H1 (cell line): ENCODE measurements around the gene SAMD15. TPM values are rescaled to one million over a fixed set of nuclear protein-coding genes. Genes with fewer than 3 reads are reported as not detected.

Experiments
- CTCF ChIA-PET: fragments of 300-600 bp; sonication (Branson Sonifier 250); formaldehyde crosslinking; loops from one replicate; lab custom pipeline; 2021; ENCODE audit not compliant: partially characterized antibody; lab: Charles Lee
- POLR2A ChIA-PET: fragments of 300-600 bp; sonication (Branson Sonifier 250); formaldehyde crosslinking; loops from one replicate; lab custom pipeline; 2021; ENCODE audit warnings: inconsistent platforms; ENCODE audit not compliant: partially characterized antibody; lab: Charles Lee
- DNase-seq, 2 experiments: peaks; one replicate each; pipeline versions ENCODE4 v3.0.0 to v3.0.0-alpha.2; 2010 to 2022; ENCODE audit warnings: low spot score in 2 of 2, low read depth in 1 of 2, mixed read lengths in 1 of 2
- FAIRE-seq: peaks from 2 replicates; lab custom pipeline; 2011; peaks lifted over from hg19 to GRCh38; lab: Jason Lieb, UNC
- H2AFZ ChIP-seq: 2 replicates; pipeline ENCODE4 v1.8.1; 2012; ENCODE audit warnings: low read length, inconsistent platforms
- H2AK5ac ChIP-seq: 2 replicates; pipeline ENCODE4 v1.6.1; 2013; ENCODE audit warnings: low read depth, low read length
- H2BK120ac ChIP-seq: replicated peaks from 2 replicates; pipeline ENCODE3; 2013; ENCODE audit warnings: low read depth, low read length, inconsistent platforms
- H2BK12ac ChIP-seq: 2 replicates; pipeline ENCODE4 v1.6.1; 2013; ENCODE audit warnings: low read depth, low read length
- H2BK15ac ChIP-seq: 2 replicates; pipeline ENCODE4 v1.6.1; 2013; ENCODE audit warnings: low read length
- H2BK20ac ChIP-seq: 2 replicates; pipeline ENCODE4 v1.6.1; 2013; ENCODE audit warnings: low read length
- H2BK5ac ChIP-seq: 2 replicates; pipeline ENCODE4 v1.6.1; 2013; ENCODE audit warnings: low read depth, low read length
- H3K14ac ChIP-seq: 2 replicates; pipeline ENCODE4 v1.6.1; 2013; ENCODE audit warnings: inconsistent platforms; ENCODE audit not compliant: insufficient read length
- H3K18ac ChIP-seq: 2 replicates; pipeline ENCODE4 v1.6.1; 2013; ENCODE audit warnings: low read length; ENCODE audit errors: extremely low read depth
- H3K23ac ChIP-seq: 2 replicates; pipeline ENCODE4 v1.6.1; 2013; ENCODE audit warnings: inconsistent platforms; ENCODE audit not compliant: insufficient read length
- H3K23me2 ChIP-seq: 2 replicates; pipeline ENCODE4 v1.6.1; 2013; ENCODE audit warnings: low read depth, low read length
- H3K27ac ChIP-seq: 2 replicates; pipeline ENCODE4 v1.6.1; 2011; ENCODE audit warnings: low read depth, low read length, inconsistent platforms
- H3K27me3 ChIP-seq, 4 experiments: replicated peaks in 1 of 4; 1 replicate in 1 of 4; 2 replicates in 3 of 4; pipeline versions ENCODE4 v1.6.1 to v1.8.1; 2011 to 2013; ENCODE audit warnings: low read length in 3 of 4, mild to moderate bottlenecking in 3 of 4, inconsistent platforms in 2 of 4, mixed read lengths in 2 of 4, moderate library complexity in 1 of 4; ENCODE audit not compliant: control insufficient read depth in 3 of 4, insufficient read depth in 3 of 4; ENCODE audit errors: extremely low read depth in 1 of 4
- H3K36me3 ChIP-seq, 4 experiments: 2 replicates each; pipeline versions ENCODE4 v1.6.1 to v1.8.1; 2011 to 2013; ENCODE audit warnings: mild to moderate bottlenecking in 4 of 4, low read length in 3 of 4, moderate library complexity in 2 of 4, control low read depth in 1 of 4, inconsistent platforms in 1 of 4; ENCODE audit not compliant: insufficient read depth in 4 of 4, control insufficient read depth in 2 of 4
- H3K4ac ChIP-seq: replicated peaks from 2 replicates; pipeline ENCODE3; 2013; ENCODE audit warnings: low read length, low read depth, mixed read lengths, inconsistent platforms; ENCODE audit not compliant: insufficient read length
- H3K4me1 ChIP-seq, 4 experiments: replicated peaks in 1 of 4; 1 replicate in 1 of 4; 2 replicates in 3 of 4; pipeline versions ENCODE4 v1.6.1 to v1.8.1; 2011 to 2013; ENCODE audit warnings: low read length in 3 of 4, inconsistent platforms in 2 of 4, mixed read lengths in 1 of 4; ENCODE audit not compliant: insufficient read depth in 4 of 4, control insufficient read depth in 3 of 4
- H3K4me2 ChIP-seq, 2 experiments: 2 replicates each; pipeline versions ENCODE4 v1.6.1 to v1.8.1; 2011 to 2013; ENCODE audit warnings: low read depth in 2 of 2, low read length in 2 of 2, control low read depth in 1 of 2, inconsistent platforms in 1 of 2, mild to moderate bottlenecking in 1 of 2; ENCODE audit not compliant: insufficient read depth in 1 of 2
- H3K4me3 ChIP-seq, 4 experiments: fragments of 200-600, 300-600 bp in 1 of 4; sonication (generic), shearing (Covaris generic), sonication (Bioruptor Twin) in 1 of 4; 2 replicates each; pipeline versions ENCODE4 v1.5.1 to v1.8.1; 2011 to 2016; ENCODE audit warnings: low read length in 4 of 4, low read depth in 3 of 4, control low read depth in 2 of 4, inconsistent platforms in 2 of 4, mild to moderate bottlenecking in 2 of 4, mixed read lengths in 1 of 4, moderate library complexity in 1 of 4; ENCODE audit not compliant: insufficient read depth in 2 of 4; ENCODE audit errors: extremely low read depth in 1 of 4
- H3K56ac ChIP-seq: replicated peaks from 2 replicates; pipeline ENCODE3; 2013; ENCODE audit warnings: low read depth, mild to moderate bottlenecking, mixed read lengths, low read length, inconsistent platforms; ENCODE audit not compliant: insufficient read length
- H3K79me1 ChIP-seq: 2 replicates; pipeline ENCODE4 v1.6.1; 2013; ENCODE audit warnings: low read depth, low read length, control low read depth
- H3K79me2 ChIP-seq, 2 experiments: 2 replicates each; pipeline versions ENCODE4 v1.6.1 to v1.8.1; 2012 to 2013; ENCODE audit warnings: low read length in 2 of 2, mild to moderate bottlenecking in 2 of 2, inconsistent platforms in 1 of 2; ENCODE audit not compliant: insufficient read depth in 2 of 2, control insufficient read depth in 1 of 2
- H3K9ac ChIP-seq, 4 experiments: replicated peaks in 1 of 4; 1 replicate in 1 of 4; 2 replicates in 3 of 4; pipeline versions ENCODE4 v1.6.1 to v1.8.1; 2011 to 2013; ENCODE audit warnings: low read depth in 3 of 4, low read length in 3 of 4, control low read depth in 2 of 4, mild to moderate bottlenecking in 2 of 4, moderate library complexity in 2 of 4, inconsistent platforms in 1 of 4; ENCODE audit errors: extremely low read depth in 1 of 4
- H3K9me3 ChIP-seq, 2 experiments: 2 replicates each; pipeline versions ENCODE4 v1.6.1 to v1.8.1; 2012 to 2013; ENCODE audit warnings: mild to moderate bottlenecking in 2 of 2, moderate library complexity in 2 of 2, control low read depth in 1 of 2, inconsistent platforms in 1 of 2, low read depth in 1 of 2, low read length in 1 of 2, mixed read lengths in 1 of 2; ENCODE audit not compliant: insufficient read depth in 2 of 2
- H4K20me1 ChIP-seq, 2 experiments: replicated peaks in 1 of 2; 2 replicates each; pipeline versions ENCODE3 to v1.8.1; 2011 to 2013; ENCODE audit warnings: inconsistent platforms in 2 of 2, low read length in 2 of 2, mild to moderate bottlenecking in 1 of 2; ENCODE audit not compliant: insufficient read depth in 2 of 2, control insufficient read depth in 1 of 2
- H4K5ac ChIP-seq: 2 replicates; pipeline ENCODE4 v1.6.1; 2013; ENCODE audit warnings: low read length, low read depth, mixed read lengths, inconsistent platforms; ENCODE audit not compliant: insufficient read length
- H4K8ac ChIP-seq: 2 replicates; pipeline ENCODE4 v1.8.0; 2013; ENCODE audit warnings: mild to moderate bottlenecking, moderate library complexity, low read length, inconsistent platforms; ENCODE audit not compliant: insufficient read depth; ENCODE audit errors: extremely low read depth
- H4K91ac ChIP-seq: replicated peaks from 2 replicates; pipeline ENCODE3; 2013; ENCODE audit warnings: low read length, mixed read lengths, inconsistent platforms; ENCODE audit not compliant: insufficient read length
- ASH2L ChIP-seq: fragments of 200-600, 300-600 bp; sonication (generic); IDR thresholded peaks from one replicate; pipeline ENCODE4 v1.7.1; 2017; ENCODE audit warnings: low read length
- CHD2 ChIP-seq: IDR thresholded peaks from 2 replicates; pipeline ENCODE4 v1.6.1; 2012; ENCODE audit warnings: low read length, improper control_type of control experiment
- EZH2 ChIP-seq: fragments of 200-600 bp; sonication (generic); IDR thresholded peaks from 2 replicates; pipeline ENCODE4 v1.7.1; 2012; ENCODE audit warnings: low read depth, mild to moderate bottlenecking, moderate library complexity, low read length, inconsistent platforms; ENCODE audit not compliant: severe bottlenecking
- JUN ChIP-seq: IDR thresholded peaks from 2 replicates; pipeline ENCODE4 v1.6.1; 2011; ENCODE audit warnings: low read depth, mild to moderate bottlenecking, improper control_type of control experiment, low read length
- KDM4A ChIP-seq: IDR thresholded peaks from one replicate; pipeline ENCODE4 v1.7.1; 2012; ENCODE audit warnings: low read depth, mild to moderate bottlenecking, moderate library complexity, low read length, inconsistent platforms; ENCODE audit not compliant: severe bottlenecking
- MAX ChIP-seq: IDR thresholded peaks from 2 replicates; pipeline ENCODE4 v1.6.1; 2012; ENCODE audit warnings: inconsistent platforms
- PHF8 ChIP-seq: fragments of 200-600 bp; sonication (generic); conservative IDR thresholded peaks from 2 replicates; pipeline ENCODE4 v1.7.1; 2012; ENCODE audit warnings: low read depth, mild to moderate bottlenecking, inconsistent platforms, low read length, moderate library complexity
- SIN3A ChIP-seq, 2 experiments: IDR thresholded peaks in 1 of 2; conservative IDR thresholded peaks in 1 of 2; 2 replicates each; pipeline ENCODE4 v1.6.1; 2011 to 2012; ENCODE audit warnings: low read length in 2 of 2, improper control_type of control experiment in 1 of 2, low read depth in 1 of 2, mild to moderate bottlenecking in 1 of 2
- TBP ChIP-seq: IDR thresholded peaks from 2 replicates; pipeline ENCODE4 v1.6.1; 2011; ENCODE audit warnings: low read depth, low read length, improper control_type of control experiment
- TCF12 ChIP-seq: IDR thresholded peaks from 2 replicates; pipeline ENCODE4 v1.6.1; 2011; ENCODE audit warnings: low read depth, mild to moderate bottlenecking, low read length
- WGBS, 2 experiments: shearing (Covaris generic) in 1 of 2; methylation state at CpG; one replicate each; pipeline versions ENCODE4 v1.1.6 to v1.1.7; 2013 to 2015; ENCODE audit warnings: low lambda C conversion rate in 2 of 2, mixed read lengths in 2 of 2, inconsistent platforms in 1 of 2, low coverage in 1 of 2, missing lambda C conversion rate in 1 of 2; ENCODE audit not compliant: insufficient replicate concordance in 2 of 2, insufficient coverage in 1 of 2, insufficient read length in 1 of 2; ENCODE audit errors: extremely low coverage in 1 of 2, missing lambda C conversion rate in 1 of 2; 5-methylcytosine and 5-hydroxymethylcytosine counted together
- polyA plus RNA-seq, 7 experiments: library from polyadenylated mRNA; depleted of rRNA in 3 of 7; stranded (reverse) in 5 of 7; unstranded in 2 of 7; fragments of >200 nt in 5 of 7; fragments of 200-250 nt in 2 of 7; gene quantifications; 1 replicate in 5 of 7; 2 replicates in 1 of 7; 4 replicates in 1 of 7; pipeline versions ENCODE4 v1.2.1 to v1.2.3, GENCODE V29; 2011 to 2013; ENCODE audit warnings: missing spikeins in 2 of 7, mixed read lengths in 2 of 7
- total RNA-seq: library from RNA; stranded (reverse); fragmentation: NEBNext Ultra II Directional; extraction: Animal tissue kit (Norgen Biotek cat#: 25700); gene quantifications from 2 replicates; pipeline ENCODE4 v1.2.1, GENCODE V29; 2021

SAMD15 gene
- total and polyA plus RNA-seq, 2 of the 8 experiments (the other 6 are each of a cell fraction or from before 2014, with no cell fraction given), result 0.17 to 1.0 TPM

DNA sequence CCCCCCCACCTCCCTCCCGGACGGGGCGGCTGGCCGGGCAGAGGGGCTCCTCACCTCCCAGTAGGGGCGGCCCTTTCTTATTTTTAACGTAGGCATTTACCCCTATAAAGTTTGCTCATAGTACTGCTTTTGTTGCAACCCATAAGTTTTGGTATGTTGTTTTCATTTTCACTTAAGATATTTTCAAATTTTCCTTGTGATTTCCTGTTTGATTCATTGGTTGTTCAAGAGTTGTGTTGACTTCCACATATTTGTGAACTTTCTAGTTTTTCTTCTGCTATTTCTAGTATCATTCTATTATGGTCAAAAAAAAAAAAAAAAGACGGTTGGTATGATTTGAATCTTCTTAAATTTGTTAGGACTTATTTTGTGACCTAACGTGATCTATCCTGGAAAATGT lies 39.7 kb downstream of the SAMD15 start:
- FAIRE-seq, result no peak
- CTCF ChIA-PET, result no interaction called here
- H3K4ac ChIP-seq, result no peak overlapping the region

More for the DNA sequence above, 39.7 kb downstream of the SAMD15 start:
- Histone ChIP-seq H3K4me2 (no peak overlapping the region), H4K20me1 (no peaks in the 10 kb centered on the region), H3K18ac (no peak overlapping the region), H3K4me3 (no peak overlapping the region), H2BK20ac (no peak overlapping the region), H2BK12ac (no peak overlapping the region), H3K56ac (no peak overlapping the region), H3K9me3 (peaks cover 5 to 12% of the 10 kb centered on the region in 2 experiments; a peak in 3 of 4 replicates), H3K9ac (no peak overlapping the region), H2AK5ac (no peak overlapping the region), H3K4me1 (no peaks in the 10 kb centered on the region), H4K5ac (no peak overlapping the region), H3K23ac (no peak overlapping the region), H3K36me3 (peaks cover 0 to 6% (median 0%) of the 10 kb centered on the region in 4 experiments; a peak in 2 of 8 replicates), H3K14ac (no peak overlapping the region), H2BK5ac (no peak overlapping the region), H3K27ac (no peak overlapping the region), H4K8ac (no peak overlapping the region), H3K27me3 (no peaks in the 10 kb centered on the region), H2AFZ (no peak overlapping the region), H3K79me2 (no peaks in the 10 kb centered on the region), H2BK120ac (no peak overlapping the region), H4K91ac (no peak overlapping the region), H3K79me1 (no peaks in the 10 kb centered on the region), H2BK15ac (no peak overlapping the region), H3K23me2 (no peaks in the 10 kb centered on the region)
- TF ChIP-seq TBP (no peak), ASH2L (no peak), JUN (no peak), MAX (no peak), TCF12 (no peak), CHD2 (no peak), PHF8 (no peak), KDM4A (no peak), EZH2 (no peak), SIN3A (conservative IDR thresholded peaks at IDR 0.05 in 1 of 2, IDR thresholded peaks at IDR 0.05 in 1 of 2; ENCODE audit: low read depth in 1 of 2, low read length in 2 of 2) (no peak)
- no peak for DNase-seq
- 86% methylated on average over 5 of the region's 8 CpGs; no CpG with 5 or more reads in 1 of the 2 experiments for WGBS, 2 experiments
- POLR2A ChIA-PET, result no interaction called here
